ENCODE results near the gene IRS1. TPM values are rescaled to one million over a fixed set of nuclear protein-coding genes. Genes with fewer than 3 reads are reported as not detected.

IRS1 gene
- total RNA-seq, 2 donors from 2014 or later: 0.90 to 6.2 TPM

DNA sequence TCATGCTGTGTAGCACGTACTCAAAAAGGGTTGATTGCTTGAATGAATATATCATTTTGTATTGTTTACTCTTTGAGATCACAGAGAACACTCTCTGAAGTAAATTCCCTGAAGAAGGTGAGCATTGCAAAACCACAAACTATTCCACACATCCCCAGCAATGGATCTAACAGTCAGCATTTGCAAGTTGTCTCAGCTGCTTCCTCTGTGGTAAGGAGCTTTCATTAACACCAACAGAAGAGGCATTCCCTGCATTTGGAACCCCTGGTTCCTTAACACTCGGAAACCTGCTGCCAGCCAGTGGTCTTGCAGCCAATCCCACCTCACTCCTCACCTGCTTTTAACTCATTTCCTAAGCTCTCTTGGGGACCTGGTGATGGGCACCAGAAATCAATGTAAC lies 108.4 kb downstream of the IRS1 start:
- DNase-seq: no peak
- no peaks in the 10 kb centered on the region for H3K9me3 ChIP-seq (ENCODE audit: control insufficient read depth, low read length, poor library complexity, severe bottlenecking)
- Mint-ChIP-seq H3K27me3 (peaks cover 32% of the 10 kb centered on the region), H3K27ac (no peak overlapping the region), H3K4me1 (peaks cover 2% of the 10 kb centered on the region), H3K4me3 (no peak overlapping the region), H3K36me3 (ENCODE audit: low read depth) (peaks cover 2% of the 10 kb centered on the region)
- ATAC-seq: no peak

- no peak overlapping the region for H3K4me3 Mint-ChIP-seq
- no peak overlapping the region for H3K27ac Mint-ChIP-seq
- ATAC-seq: no peak
- H3K36me3 Mint-ChIP-seq (ENCODE audit: low read depth): peaks cover 2% of the 10 kb centered on the region
- H3K9me3 ChIP-seq (ENCODE audit: control insufficient read depth, low read length, poor library complexity, severe bottlenecking): no peaks in the 10 kb centered on the region
- peaks cover 32% of the 10 kb centered on the region for H3K27me3 Mint-ChIP-seq
- DNase-seq: no peak
- peaks cover 2% of the 10 kb centered on the region for H3K4me1 Mint-ChIP-seq
These were observed 109.1 kb downstream of the IRS1 start for GRCh38 chr2:226690461-226691024.

DNA sequence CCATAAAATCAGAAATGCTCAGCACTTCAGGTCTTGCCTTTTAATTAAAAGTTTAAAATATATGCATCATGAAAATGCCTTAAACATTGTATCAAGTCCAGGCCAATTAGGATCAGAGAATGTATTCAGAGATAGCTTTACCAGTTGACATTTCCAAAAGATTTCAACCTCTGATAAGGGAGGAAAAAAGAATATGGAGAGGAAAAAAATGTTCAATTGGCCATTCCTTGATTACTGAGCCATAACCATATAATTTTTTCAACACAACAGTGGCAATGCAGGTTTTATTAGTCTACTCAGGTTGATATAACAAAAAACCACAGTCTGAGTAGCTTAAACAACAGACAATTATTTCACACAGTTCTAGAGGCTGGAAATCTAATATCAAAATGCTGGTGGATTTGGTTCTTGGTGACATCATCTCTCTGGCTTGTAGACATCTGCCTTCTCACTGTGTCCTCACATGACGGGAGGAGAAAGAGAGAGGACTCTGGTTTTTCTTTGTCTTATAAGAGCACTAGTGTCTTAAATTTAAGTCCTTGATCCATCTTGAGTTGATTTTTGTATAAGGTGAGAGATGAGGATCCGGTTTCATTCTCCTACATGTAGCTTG lies 111.9 kb downstream of the IRS1 start:
- DNase-seq (no peak), ATAC-seq (no peak)
- no peaks in the 10 kb centered on the region for H3K9me3 ChIP-seq (ENCODE audit: control insufficient read depth, low read length, poor library complexity, severe bottlenecking)
- Mint-ChIP-seq H3K4me3 (no peak overlapping the region), H3K36me3 (ENCODE audit: low read depth) (peaks cover 2% of the 10 kb centered on the region), H3K27ac (no peak overlapping the region), H3K27me3 (peaks cover 23% of the 10 kb centered on the region), H3K4me1 (peaks cover 4% of the 10 kb centered on the region)

DNA sequence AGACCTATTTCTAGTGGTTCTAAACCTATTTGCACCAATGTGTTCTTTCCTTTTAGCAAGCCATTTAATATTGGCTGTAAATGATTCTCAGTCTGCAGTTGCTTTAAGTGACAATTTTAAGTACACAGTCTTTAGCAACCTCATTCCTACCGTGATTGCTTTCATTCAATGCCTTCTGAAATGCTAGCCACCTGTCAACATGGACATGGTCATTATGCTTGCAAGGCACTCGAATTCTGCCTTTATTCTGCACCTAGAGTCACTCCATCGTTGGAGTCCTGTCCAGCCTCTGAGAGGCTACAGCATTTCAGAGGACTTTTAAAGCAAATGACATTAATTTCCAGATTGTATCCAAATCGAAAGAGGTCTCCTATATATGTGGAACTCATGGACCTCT lies 115.1 kb downstream of the IRS1 start:
- Mint-ChIP-seq H3K27ac (no peak overlapping the region), H3K27me3 (peaks cover 9% of the 10 kb centered on the region), H3K36me3 (ENCODE audit: low read depth) (no peaks in the 10 kb centered on the region), H3K4me1 (peaks cover 2% of the 10 kb centered on the region), H3K4me3 (no peak overlapping the region)
- no peak for DNase-seq
- H3K9me3 ChIP-seq (ENCODE audit: control insufficient read depth, low read length, poor library complexity, severe bottlenecking): no peaks in the 10 kb centered on the region
- no peak for ATAC-seq

DNA sequence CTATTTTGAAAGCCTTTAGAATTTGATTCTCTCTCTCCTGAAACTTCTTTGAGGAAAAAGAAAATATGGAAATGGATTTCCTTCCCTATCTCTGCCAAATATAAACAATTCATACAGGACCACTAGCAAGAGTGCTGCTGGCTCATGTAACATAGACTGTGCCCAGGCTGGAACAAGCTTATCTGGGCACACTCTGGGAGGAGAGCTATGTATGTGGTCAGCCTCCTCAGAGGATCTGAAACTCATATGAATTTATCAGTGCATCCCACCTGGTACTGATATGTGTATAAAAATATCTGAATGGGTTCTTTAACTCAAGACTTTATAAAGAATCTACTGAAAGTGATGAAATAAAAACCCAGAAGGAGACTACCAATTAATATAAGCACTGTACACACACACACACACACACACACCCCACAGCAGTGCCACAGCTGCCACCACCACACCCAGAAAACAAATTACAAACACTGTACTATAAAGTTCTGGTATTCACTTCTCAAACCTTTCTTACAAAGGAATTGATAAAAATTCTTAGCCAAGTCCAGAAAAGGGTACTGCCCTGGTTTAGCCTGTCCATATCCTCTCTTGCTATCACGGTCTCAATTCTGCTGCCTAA lies 115.6 kb downstream of the IRS1 start:
- peaks cover 2% of the 10 kb centered on the region for H3K4me1 Mint-ChIP-seq
- peaks cover 9% of the 10 kb centered on the region for H3K27me3 Mint-ChIP-seq
- no peak overlapping the region for H3K4me3 Mint-ChIP-seq
- no peak overlapping the region for H3K27ac Mint-ChIP-seq
- DNase-seq: no peak
- no peaks in the 10 kb centered on the region for H3K36me3 Mint-ChIP-seq (ENCODE audit: low read depth)
- H3K9me3 ChIP-seq (ENCODE audit: control insufficient read depth, low read length, poor library complexity, severe bottlenecking): no peaks in the 10 kb centered on the region
- ATAC-seq: no peak

DNA sequence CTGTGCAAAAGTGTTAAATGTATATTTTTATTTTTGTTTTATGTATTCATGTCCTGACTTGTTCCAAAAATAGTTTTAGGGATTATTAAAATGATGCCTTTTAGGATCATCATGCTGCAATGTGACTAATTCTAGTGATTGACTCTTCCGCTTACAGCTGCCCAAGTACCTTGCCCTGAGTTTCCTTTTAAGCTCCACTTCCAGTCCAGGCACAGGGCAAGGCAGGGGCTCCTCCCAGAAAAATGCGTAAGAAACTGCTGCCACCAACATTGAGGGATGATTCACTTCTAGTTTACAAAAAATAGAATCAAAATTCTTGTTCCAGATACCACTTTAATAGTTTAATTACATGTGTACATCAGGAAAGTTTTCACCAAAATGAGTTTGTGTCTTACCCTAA lies 116.4 kb downstream of the IRS1 start:
- DNase-seq (no peak), ATAC-seq (no peak)
- H3K9me3 ChIP-seq (ENCODE audit: control insufficient read depth, low read length, poor library complexity, severe bottlenecking): no peaks in the 10 kb centered on the region
- H3K27ac Mint-ChIP-seq: no peak overlapping the region
- no peaks in the 10 kb centered on the region for H3K36me3 Mint-ChIP-seq (ENCODE audit: low read depth)
- peaks cover 2% of the 10 kb centered on the region for H3K4me1 Mint-ChIP-seq
- peaks cover under 1% of the 10 kb centered on the region for H3K27me3 Mint-ChIP-seq
- no peak overlapping the region for H3K4me3 Mint-ChIP-seq

Other genes starting within 250 kb of the IRS1 start
- gene RHBDD1, start 36.2 kb upstream of the IRS1 start, total RNA-seq: 10 to 100 TPM; 41.5 to 42.0 TPM